Renal pelvis (tissue), 4 donors: ENCODE results near the gene FSTL4. TPM values are rescaled to one million over a fixed set of nuclear protein-coding genes. Genes with fewer than 3 reads are reported as not detected.
"Not testable (repeated sequence)": the region's sequence is repeated elsewhere in the genome, so short reads cannot be mapped to it uniquely, and the experiment has no call there.

Experiments
- DNase-seq: peaks from one replicate; pipeline ENCODE4 v3.0.0-alpha.2; 2013
- polyA plus RNA-seq, 3 donors: library from polyadenylated mRNA; unstranded; fragments of 120-200 nt; gene quantifications; one replicate each; pipeline ENCODE4 v1.2.1, GENCODE V29; 2013; ENCODE audit not compliant: insufficient read length in 3 of 3

Gene FSTL4
- polyA plus RNA-seq, 3 donors: 0.68 to 1.5 (median 0.76) TPM

DNA sequence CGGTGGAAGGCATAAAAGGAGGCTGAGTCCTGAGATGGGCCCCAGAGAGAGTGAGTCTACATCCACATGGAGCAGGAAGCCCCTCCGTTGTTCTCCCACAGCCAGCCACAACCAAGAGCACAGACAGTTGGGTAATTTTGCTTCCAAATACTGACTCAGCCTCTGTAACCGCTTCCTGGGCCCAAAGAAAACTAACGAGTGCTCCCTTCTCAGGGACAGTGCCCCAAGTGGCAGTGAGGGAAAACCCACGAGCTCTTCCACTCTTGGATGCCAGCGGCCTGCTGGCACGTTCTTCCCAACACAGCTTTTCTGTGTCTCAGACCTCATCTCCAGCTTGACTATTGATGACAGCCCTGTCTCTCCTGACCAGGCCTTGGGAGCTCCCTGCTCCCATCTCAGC is 207.6 kb downstream of the FSTL4 start:
- no peak for DNase-seq

DNA sequence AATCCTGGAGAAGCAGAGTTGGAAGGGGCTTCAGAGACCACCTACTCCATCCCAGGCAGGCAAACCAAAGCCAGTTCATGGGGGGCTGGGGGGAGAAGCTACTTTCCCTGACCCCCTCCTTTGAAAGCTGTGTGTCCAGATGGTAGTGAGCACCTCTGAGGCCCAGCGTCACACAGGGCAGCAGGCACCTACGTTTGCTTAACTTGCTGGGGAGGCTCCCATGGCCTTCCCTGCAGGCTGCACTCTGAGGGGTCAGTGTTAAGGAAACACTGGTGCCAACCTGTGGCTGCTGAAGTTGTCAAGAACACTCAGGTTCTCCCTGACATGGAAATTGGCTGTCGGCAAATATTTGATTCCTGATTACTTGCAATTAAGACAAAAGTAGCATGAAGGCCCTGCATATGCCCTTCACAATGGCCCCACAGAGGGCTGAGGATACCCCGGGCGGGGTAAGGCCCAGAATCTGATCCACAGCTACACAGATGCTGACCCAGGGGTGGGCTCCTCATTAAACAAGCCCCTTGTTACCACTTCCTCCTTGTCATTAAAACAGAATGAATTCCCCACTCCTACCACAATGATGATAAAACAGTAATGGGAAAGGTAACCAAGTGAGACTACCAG is 208.5 kb downstream of the FSTL4 start:
- DNase-seq: no peak

DNA sequence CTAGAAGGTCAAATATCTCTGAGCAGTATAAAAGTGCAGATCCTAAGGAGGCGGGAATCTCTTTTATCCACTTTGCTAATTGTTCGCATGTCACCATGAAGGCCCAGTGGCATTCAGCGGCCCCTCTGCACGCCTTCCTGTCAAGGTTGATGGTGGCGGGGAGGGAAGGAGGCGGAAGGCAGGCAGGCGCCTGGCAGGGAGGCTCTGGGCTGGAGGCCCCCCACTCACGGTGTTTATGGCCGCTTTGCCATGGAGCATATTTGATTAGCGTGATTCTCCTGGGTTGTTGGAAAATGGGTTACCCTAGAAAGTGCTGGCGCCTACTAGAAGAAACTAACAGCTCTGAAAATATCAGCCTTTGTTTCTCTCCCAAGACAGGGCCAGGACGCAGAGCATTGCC is 209.6 kb downstream of the FSTL4 start:
- no peak for DNase-seq

DNA sequence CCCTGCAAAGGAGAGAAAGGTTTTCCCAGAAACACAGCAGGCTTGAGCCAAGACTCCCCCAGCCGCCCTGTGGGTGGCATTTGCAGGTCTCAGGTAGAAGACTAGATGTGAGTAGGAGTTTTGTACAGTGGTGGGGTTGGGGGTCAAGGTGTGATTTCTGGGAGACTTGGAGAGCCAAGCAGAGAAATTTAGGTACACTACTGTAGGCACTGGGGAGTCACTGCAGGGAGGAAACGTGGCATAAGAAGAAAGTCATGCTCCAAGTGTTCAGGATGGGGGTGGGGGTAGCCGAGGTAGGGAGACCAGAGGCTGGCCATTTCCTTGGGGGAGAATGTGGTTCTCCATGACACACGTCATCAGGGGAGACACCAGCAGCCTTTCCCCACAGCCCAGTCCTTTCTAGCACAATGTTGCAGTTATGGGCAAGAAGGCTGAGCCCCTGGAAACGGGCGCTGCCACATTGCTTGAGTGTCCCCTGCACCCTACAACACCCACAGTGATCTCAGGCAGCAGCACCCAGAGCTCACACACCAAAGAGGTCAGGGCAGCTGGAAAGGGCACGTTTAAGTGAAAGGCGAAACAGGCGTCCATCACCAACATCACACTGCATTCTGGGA is 210.5 kb downstream of the FSTL4 start:
- DNase-seq: no peak

DNA sequence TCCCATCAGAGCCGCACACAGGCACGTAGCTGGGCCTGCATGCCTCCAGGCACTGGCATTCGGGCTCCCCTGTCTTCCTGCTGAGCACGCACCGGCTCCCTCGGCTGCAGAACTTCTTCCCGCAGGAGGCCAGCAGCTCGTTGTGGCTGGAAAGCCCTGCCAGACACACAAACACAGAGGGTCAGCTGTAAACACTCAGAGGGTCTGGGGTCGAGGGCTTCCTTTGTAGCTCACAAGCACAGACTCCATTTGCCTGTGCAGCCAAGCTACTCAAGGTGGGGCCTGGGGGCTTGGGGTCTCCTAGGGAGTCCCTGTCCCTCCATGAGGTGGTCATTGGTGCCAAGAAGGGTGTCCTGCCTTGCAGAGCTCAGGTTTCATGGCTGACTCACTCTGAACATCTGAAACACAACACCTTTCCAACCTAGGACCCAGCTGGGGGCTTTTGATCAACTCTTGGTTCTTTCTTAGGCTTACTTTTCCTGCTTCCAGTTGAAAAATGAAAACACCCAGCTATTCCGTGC is 211.4 kb downstream of the FSTL4 start:
- no peak for DNase-seq

DNA sequence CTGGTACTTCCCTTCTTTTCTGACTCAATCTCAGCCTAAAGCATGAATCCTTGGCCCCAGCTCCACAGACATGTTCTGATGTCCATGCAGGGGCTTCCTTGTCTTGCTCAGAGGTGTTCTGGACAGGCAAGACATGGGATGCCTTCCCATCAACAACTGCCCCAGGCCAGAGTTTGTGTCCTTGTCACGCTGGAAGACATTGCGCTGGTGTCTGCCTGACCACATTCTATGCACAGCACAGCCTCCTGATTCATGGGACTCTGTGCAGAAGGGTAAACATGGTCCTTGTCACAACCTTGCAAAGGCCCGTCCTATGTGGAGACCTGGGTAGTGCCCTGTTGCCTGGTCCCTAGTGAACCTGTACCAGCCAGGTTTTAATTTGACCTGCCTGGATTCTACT is 212.2 kb downstream of the FSTL4 start:
- no peak for DNase-seq

DNA sequence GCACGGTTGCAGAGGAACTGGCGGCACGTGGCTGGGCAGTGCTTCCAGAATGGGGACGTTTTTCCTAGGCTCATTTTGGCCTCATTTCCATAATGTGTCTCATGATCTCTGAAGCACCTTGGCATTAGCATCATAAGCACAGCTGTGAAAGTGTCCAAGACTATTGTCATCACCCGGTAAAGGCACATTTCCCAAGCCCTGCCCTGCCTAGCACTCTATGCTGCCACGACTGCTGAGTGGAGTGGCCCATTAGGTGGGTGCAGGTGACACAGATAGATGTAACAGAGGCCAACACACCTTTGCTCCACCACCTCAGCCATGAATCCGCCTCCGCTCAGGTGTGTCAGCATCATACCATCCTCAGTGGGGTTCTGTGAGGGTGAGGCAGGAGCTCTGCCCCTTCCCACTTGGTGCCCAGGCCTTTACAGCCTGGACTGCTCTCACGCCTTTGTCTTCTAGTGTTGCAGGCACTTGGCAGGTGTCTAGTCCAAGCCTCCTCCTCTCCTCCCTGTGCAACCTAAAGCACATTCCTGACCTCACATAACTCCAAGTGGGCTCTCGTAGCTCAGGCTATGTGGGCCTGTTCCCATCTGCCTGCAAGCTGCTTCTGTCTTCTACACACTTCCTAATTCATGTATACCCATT is 213.0 kb downstream of the FSTL4 start:
- DNase-seq: no peak

DNA sequence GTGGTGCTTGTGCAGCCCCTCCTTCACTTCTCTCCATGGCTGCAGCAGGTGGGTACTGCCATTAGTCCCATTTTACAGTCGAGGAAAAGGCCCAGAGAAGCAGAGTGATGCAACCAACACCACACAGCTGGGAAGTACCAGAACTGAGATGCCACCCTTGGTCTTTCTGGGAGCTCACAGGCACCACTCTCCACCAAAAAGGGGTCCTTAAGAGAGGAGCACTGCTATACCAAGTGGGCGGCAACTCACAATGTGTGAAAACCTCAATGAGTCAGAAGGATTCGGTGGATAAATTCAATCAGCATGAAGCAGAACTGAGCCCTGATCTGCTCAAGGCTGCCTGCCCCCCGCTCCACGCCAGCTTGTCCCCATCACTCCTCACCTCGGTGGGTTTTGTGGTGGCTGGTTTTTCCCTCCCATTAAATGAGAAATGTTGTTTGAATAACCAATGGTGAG is 213.7 kb downstream of the FSTL4 start:
- no peak for DNase-seq

DNA sequence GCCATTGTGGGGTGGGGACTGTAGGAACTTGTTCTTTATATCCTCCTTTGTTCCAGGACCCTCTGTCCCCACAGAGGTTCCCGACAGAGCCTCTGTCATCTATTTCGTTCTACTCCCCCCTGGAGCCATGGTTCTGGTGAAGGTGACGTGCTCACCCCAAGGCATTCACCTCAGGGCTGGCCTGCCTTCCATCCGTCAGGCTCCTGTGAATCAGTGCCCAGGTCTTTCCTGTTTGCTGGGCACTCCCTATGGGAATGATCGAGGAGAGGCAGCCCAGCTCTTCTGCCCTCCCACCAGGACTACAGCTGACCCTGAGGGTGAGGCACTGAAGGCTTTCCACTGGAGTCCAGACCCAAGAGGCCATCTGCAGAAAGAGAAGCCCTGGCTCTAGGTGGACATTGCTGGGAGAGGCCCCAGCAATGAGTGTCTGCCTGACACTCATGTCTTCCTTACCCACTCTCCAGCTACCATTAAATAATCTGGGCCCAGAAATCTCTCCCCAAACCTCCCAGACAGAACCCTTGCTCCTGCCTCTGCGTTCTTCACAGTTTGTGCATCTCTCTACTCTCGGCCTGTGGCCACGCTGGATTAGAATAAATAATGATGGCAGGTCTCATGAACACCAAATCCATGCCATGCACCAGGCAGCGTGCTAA is 214.2 kb downstream of the FSTL4 start:
- DNase-seq: no peak

DNA sequence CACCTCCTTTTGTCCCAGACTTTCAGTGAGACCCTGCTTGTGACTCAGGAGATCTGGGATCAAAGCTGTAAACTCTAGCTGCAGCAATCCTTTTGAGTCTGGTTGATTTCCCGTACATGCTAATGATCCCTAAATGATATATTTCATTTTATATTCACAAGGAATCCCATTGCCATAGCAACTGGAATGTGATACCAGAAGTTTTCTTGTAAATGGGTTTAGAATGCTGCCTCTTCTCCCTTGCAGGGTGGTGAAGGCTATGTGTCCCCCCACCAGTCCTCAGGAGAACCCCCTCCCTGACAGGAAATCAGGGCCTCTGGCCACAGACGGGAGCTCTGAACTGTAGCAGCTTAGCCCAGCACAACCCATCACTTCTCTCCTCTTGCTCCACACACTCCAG is 215.0 kb downstream of the FSTL4 start:
- DNase-seq: no peak

DNA sequence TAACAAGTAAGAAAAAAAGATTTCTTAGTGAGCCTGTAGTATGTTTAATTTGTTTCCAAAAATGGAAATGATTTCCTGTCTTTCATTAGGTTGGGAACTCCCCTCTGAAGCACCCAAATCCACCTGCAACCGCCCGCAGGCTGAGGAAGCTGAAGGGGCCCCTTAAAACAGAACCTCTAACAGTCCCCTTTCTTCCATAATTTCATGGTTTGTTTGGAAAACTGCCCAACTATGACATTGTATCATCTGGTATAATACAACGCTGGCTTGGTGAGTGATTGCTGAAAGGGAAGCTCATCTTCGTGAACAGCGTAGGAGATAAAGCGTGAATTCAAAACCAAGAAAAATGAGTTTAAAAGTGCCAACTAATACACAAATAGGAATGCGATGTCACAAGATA is 215.5 kb downstream of the FSTL4 start:
- no peak for DNase-seq

DNA sequence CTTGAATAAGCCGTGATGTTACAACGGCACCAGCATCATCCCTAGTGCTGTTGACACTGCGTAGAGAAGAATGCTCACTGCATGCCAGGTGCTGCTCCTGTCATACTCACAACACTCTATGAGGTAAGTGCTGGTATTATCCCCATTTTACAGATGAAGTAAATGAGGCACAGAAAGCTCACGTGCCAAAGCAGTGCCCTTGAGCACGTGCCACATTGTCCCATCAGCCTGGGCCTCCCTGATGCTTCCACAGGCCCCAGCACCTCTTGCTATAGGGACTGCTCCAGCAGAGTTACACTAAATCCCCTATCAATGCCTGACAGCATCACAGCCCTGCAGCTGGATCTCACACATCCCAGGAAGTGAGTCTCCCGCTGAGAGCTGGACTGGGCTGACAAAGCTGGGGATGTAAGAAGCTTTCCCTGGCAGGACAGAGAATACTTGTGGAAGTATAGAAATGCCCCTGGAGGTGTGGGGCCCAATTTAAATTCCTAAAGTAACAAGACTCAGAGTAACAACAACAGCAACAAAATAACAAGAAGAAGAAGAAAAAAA is 216.1 kb downstream of the FSTL4 start:
- no peak for DNase-seq

DNA sequence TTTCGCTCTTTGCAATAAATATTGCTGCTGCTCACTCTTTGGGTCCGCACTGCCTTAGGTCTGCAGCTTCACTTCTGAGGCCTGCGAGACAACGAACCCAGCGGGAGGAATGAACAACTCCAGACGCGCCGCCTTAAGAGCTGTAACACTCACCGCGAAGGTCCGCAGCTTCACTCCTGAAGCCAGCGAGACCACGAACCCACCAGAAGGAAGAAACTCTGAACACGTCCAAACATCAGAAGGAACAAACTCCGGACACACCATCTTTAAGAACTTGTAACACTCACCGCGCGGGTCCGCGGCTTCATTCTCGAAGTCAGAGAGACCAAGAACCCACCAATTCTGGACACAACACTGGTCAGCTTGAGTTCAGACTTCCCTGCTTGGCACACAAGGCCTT is 217.1 kb downstream of the FSTL4 start:
- DNase-seq: not testable (repeated sequence)

DNA sequence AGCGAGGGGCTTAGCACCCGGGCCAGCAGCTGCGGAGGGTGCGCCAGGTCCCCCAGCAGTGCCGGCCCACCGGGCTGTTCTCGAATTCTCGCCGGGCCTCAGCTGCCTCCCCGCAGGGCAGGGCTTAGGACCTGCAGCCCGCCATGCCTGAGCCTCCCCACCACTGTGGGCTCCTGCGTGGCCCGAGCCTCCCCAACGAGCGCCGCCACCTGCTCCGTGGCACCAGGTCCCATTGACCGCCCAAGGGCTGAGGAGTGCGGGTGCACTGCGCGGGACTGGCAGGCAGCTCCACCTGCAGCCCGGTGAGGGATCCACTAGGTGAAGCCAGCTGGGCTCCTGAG is 217.9 kb downstream of the FSTL4 start:
- not testable (repeated sequence) for DNase-seq

DNA sequence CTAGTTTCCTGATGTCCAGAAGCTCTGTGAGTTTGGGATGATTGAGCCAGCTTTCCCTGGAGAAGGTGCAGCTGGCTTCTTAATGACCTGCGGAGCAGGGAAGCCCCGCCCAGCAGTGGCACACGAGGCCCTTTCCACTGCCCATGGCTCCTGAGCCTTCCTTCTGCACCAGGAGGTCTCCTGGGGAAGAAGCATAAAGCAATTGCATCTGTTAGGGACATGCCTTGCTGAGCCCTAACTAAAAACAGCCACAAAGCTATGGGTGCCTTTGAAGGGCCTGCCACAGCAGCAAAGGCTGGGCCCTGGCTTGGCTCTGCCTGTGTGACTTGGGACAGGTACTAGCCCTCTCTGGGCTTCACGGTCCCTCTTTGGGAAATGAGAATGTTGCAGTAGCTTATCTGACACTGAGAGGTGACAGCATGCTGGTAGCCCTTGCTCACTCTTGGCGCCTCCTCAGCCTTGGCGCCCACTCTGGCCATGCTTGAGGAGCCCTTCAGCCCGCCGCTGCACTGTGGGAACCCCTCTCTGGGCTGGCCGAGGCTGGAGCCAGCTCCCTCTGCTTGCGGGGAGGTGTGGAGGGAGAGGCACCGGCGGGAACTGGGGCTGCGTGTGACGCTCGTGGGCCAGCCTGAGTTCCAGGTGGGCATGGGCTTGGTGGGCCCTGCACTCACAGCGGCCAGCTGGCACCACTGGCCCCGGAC is 218.4 kb downstream of the FSTL4 start:
- DNase-seq: no peak

DNA sequence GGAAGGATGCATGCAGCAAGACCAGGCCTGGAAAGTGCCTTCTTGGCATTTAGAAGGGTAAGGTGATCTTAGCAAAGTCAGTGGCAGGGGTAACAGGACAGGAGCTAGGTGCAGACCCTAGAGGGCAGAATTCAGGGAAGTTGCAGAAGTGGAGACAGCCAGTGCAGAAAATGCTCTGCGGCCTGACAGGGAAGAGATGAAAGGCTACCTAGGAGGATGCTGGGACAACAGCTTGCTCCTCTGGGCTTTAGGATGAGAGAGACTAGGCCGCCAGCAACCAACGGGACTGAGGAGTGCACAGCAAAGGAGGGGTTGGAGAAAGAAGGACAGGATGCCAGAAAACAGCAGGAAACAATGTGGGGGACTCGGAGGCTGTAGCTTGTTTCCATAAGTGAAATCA is 219.9 kb downstream of the FSTL4 start:
- no peak for DNase-seq

DNA sequence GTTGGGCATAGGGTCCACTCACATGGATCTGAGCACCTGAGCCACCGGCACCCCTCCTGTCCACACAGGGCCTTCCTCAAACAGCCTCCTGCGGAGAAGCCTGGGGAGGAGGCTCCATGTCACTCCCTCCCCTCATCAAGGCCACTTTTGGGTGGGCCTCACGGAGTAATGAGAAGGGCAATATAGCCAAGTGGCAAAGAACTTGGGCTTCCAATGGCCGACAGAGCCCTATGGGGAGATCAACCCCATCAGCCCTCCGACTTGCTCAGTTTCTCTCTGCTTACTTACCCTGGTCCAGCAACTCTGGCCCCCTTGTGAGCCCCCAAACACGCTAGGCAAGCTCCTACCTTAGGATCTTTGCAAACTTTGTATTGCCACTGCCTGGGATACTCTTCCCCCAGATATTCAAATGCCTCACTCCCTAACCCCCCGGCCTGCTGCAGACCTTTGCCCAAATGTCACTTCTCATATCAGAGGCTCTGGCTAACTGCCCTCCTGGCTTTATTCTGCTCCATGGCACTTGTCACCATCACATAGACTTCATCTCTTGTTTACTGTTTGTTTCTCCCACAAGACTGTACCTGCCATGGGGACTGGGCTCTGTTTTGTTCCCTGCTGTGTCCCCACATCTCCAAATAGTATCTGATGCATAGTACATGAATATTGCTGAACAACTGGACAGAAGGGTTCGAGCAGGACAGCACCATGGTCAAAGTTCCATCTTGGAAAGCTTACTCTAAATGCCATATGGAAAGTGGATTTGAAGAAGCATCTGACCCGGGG is 220.8 kb downstream of the FSTL4 start:
- no peak for DNase-seq

DNA sequence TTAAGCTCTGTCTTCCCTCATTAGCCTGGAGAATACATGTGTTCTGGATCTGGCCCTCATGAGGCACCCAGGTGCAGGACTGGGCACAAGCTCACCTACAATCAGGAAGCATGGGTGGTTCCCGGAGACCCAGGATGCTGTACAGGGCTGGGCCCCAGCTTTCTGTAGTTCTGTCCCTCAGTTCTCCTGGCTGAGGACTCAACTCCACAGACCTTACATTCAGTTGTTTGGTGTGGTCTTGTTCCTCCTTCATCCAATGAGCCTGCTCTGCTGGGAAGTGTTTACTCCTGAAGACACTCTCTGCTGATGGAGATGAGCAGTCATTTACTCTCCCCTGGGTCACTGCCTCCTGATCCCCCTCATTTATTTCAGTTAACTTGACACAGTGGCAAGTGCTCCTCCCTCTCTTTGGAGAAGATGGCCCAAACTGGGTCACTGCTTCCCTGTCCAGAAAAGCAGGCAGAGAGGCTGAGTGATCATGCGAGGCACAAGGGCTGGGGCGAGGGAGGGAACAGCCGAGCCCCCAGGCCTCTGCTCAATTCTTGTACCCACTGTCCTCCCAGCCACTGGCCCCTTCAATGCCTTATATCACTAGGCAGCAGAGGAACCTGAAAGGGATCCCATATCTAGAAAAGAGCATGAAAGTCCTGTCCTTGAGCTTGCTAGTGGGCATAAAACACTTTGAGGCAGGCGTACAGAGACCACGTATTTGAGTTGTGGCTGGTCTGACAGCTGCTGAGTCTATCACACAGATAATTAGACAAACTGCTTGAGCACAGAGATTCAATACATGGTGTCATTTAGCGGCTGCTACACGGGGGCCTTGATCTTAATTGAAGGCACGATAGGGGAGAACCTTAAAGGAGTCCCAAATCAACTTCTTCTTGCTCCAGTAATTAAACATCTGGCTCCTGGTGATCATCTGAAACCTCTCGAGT is 221.7 kb downstream of the FSTL4 start:
- DNase-seq: no peak

DNA sequence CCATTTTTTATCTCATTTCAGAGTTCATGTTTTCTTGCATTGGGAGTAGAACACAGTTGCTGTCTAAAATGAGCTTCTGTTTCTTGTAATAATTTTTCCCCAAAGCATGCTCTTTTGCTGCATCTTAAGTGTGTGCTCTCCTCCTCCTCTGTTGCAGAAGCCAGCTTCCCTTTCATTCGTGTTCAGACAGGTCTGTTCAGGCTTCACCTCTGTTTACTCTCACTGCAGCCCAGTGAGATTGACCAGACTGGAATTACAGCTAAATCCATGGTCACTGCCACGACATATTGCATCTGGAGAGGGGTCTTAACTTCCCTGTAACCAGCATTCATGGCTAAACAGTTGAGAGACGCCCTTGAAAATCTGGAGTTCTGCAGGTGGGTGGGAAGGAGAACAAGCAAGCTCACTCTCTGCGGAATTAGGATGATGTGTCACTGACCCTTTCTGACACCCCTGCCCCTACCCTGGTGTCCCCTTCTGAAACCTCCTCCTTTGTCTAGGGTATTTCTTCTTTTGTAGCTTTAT is 223.2 kb downstream of the FSTL4 start:
- DNase-seq: no peak

DNA sequence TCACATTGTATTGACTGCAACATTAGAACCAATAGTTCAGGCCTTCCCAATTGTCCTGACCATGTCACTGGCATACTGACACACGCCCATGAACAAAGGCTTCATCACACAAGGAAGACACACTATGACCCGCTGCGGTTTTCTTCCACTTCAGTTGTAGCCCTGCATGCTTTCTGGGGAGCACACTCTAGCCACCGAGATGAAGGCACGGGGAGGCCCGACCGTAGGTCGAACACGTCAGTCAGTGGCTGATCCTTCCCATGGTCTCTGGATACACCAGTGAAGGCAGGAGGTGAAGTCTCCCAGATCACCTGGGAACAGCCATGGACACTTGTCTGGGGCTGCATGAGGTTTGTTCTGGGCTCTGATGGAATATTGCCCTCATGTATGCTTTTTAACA is 224.7 kb downstream of the FSTL4 start:
- DNase-seq: no peak
